WERI-Rb-1 (cell line): ENCODE data around the gene KCNN3.
"Not testable (repeated sequence)": the region's sequence is repeated elsewhere in the genome, so short reads cannot be mapped to it uniquely, and the experiment has no call there.

ENCODE experiments used
- DNase-seq: peaks from one replicate; pipeline ENCODE4 v3.0.0-alpha.2; 2020
- H3K27ac ChIP-seq: fragments of 250-450 bp; sonication (Bioruptor Pico); 2 replicates; pipeline ENCODE4 v1.5.1; 2020; ENCODE audit warnings: mild to moderate bottlenecking, moderate library complexity
- H3K27me3 ChIP-seq: fragments of 250-450 bp; sonication (Bioruptor Pico); 2 replicates; pipeline ENCODE4 v1.5.1; 2021; ENCODE audit warnings: mild to moderate bottlenecking, low read depth, moderate library complexity; ENCODE audit not compliant: insufficient read depth, severe bottlenecking
- H3K36me3 ChIP-seq: fragments of 250-450 bp; sonication (Bioruptor Pico); 2 replicates; pipeline ENCODE4 v1.5.1; 2020; ENCODE audit warnings: mild to moderate bottlenecking, moderate library complexity
- H3K4me3 ChIP-seq: 2 replicates; pipeline ENCODE4 v1.5.1; 2011; ENCODE audit warnings: low read depth, mild to moderate bottlenecking, control low read depth, low read length
- H3K9me3 ChIP-seq: fragments of 250-450 bp; sonication (Bioruptor Pico); 2 replicates; pipeline ENCODE4 v1.5.1; 2021; ENCODE audit warnings: mild to moderate bottlenecking, moderate library complexity; ENCODE audit not compliant: severe bottlenecking
- TF ChIP-seq, protein P1 (sequence below): IDR thresholded peaks from 2 replicates; pipeline ENCODE4 v1.5.1; 2011; ENCODE audit warnings: low read depth, mild to moderate bottlenecking, control low read depth, inconsistent platforms, low read length

KCNN3 gene

DNA sequence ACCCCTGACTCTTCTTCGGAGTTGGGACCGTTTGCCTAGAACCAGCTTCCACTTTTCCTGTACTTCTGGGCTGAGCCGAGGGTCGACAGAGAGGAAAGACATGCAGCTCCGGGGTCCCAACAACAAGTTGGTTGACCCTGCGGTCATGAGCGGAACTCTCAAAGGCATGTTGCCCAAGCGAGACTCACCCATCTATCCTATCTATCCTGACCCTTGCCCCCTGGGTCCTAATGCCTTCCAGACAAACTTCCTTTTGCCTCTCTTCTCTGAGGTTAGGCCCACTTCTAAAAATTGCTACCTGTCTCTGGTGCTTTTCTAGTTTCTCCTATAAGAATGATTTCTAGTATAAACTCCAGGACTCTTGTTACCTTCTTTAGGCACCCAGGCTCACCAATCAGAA lies 197.8 kb downstream of the KCNN3 start:
- H3K9me3 ChIP-seq, H3K36me3 ChIP-seq, H3K4me3 ChIP-seq, H3K27me3 ChIP-seq, H3K27ac ChIP-seq, DNase-seq: not testable (repeated sequence)

DNA sequence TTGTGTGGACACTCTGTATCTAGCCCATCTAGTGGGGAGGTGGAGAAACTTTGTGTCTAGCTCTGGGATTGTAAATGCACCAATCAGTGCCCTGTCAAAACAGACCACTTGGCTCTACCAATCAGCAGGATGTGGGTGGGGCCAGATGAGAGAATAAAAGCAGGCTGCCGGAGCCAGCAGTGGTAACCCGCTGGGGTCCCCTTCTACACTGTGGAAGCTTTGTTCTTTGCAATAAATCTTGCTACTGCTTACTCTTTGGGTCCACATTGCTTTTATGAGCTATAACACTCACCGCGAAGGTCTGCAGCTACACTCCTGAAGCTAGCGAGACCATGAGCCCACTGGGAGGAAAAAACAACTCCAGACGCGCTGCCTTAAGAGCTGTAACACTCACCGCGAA lies 198.7 kb downstream of the KCNN3 start:
- not testable (repeated sequence) for H3K27ac ChIP-seq, DNase-seq, H3K36me3 ChIP-seq, H3K4me3 ChIP-seq, H3K27me3 ChIP-seq, H3K9me3 ChIP-seq

DNA sequence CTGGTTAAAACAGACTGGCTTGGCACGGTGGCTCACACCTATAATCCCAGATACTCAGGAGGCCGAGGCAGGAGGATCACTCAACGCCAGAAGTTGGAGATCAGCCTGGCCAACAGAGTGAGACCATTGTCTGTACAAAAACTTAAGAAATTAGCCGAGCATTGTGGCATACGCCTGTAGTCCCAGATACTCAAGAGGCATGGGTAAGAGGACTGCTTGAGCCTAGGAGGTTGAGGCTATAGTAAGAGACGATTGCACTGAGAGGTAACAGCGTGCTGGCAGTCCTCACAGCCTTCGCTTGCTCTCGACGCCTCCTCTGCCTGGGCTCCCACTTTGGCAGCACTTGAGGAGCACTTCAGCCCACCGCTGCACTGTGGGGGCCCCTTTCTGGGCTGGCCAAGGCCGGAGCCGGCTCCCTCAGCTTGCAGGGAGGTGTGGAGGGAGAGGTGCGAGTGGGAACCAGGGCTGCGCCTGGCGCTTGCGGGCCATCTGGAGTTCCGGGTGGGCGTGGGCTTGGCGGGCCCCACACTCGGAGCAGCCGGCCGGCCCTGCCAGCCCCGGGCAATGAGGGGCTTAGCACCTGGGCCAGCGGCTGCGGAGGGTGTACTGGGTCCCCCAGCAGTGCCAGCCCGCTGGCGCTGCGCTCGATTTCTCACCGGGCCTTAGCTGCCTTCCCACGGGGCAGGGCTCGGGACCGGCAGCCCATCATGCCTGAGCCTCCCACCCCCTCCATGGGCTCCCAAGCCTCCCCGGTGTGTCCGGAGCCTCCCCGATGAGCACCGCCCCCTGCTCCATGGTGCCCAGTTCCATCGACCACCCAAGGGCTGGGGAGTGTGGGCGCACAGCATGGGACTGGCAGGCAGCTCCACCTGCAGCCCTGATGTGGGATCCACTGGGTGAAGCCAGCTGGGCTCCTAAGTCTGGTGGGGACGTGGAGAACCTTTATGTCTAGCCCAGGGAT lies 199.5 kb downstream of the KCNN3 start:
- H3K27me3 ChIP-seq, H3K27ac ChIP-seq, H3K9me3 ChIP-seq, H3K4me3 ChIP-seq, DNase-seq, H3K36me3 ChIP-seq: not testable (repeated sequence)

DNA sequence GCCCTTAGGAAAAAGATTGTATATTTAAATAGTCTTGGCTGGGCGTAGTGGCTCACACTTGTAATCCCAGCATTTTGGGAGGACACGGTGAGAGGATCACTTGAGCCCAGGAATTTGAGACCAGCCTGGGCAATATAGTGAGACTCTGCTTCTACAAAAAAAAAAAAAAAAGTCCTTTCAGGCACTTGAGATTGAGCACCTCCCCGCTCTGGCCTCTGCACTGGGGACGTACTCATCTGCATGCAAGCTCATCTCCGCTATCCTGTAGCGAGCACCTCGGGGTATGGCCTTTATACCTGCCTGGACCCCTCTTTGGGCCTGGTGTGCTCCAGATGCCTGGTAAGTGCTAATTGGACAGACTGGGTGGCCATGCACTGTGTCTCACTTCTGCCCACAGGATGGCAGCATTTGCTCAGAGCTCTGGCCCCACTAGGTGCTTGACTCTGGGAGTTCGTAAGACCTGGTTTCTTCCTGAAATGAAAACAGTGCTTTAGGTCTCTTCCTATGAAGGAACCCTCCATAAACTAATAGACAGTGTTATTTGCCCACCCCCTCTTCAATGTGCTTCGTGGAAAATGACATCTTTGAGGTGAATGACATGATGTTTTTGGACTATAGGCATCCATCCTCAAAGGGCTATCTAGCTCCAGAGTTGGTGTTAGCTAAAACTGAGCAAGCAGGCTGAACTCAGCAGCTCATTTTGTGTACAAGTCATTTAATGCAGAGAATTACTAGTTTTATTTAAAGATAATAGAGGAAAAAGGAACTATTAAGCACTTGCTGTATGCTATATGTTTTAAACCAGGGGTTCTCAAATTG lies 200.4 kb downstream of the KCNN3 start:
- DNase-seq: peak; percentile 94
- Histone ChIP-seq H3K27ac (no peak overlapping the region), H3K27me3 (no peaks in the 10 kb centered on the region), H3K9me3 (no peaks in the 10 kb centered on the region), H3K4me3 (no peak overlapping the region), H3K36me3 (no peaks in the 10 kb centered on the region)
- TF ChIP-seq, protein P1, sequence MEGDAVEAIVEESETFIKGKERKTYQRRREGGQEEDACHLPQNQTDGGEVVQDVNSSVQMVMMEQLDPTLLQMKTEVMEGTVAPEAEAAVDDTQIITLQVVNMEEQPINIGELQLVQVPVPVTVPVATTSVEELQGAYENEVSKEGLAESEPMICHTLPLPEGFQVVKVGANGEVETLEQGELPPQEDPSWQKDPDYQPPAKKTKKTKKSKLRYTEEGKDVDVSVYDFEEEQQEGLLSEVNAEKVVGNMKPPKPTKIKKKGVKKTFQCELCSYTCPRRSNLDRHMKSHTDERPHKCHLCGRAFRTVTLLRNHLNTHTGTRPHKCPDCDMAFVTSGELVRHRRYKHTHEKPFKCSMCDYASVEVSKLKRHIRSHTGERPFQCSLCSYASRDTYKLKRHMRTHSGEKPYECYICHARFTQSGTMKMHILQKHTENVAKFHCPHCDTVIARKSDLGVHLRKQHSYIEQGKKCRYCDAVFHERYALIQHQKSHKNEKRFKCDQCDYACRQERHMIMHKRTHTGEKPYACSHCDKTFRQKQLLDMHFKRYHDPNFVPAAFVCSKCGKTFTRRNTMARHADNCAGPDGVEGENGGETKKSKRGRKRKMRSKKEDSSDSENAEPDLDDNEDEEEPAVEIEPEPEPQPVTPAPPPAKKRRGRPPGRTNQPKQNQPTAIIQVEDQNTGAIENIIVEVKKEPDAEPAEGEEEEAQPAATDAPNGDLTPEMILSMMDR: peak; percentile 100

DNA sequence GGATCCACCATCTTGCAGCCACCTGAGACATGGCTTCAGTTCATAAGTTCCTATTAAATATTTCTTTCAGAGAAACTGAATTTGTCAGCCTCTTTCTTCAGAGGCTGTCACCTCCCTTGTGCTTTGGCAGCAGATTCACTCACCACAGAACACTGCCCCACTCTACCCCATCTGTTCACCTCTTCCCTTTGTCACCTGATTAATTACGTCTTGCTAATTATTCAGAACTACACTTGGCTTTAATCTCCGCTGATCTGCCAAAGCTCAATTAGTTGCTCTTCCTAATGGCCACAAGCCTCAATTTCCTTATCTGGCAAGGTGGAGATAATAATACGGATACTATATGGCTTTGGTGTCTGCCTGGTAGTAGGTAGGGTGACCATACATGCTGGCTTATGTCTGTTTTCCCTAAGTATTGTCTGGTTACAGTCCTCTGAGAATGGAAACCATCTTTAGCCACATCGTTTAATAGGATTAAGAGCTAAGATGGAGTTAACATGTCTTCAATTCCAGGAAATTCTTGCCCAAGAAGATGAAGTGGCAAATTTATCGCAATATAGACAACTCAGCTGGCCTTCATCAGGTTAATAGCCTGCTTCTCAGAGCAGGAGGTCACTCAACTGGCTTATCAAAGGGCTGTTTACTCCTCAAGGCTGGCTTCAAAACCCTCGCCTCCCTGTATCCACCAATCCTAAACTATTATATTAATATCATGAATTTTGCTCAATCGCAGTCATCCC lies 203.9 kb downstream of the KCNN3 start:
- TF ChIP-seq, protein P1: no peak
- no peaks in the 10 kb centered on the region for H3K36me3 ChIP-seq
- peak overlapping the region; percentile 52 for H3K27ac ChIP-seq
- no peaks in the 10 kb centered on the region for H3K9me3 ChIP-seq
- peak; percentile 83 for DNase-seq
- H3K4me3 ChIP-seq: no peak overlapping the region
- H3K27me3 ChIP-seq: no peaks in the 10 kb centered on the region

DNA sequence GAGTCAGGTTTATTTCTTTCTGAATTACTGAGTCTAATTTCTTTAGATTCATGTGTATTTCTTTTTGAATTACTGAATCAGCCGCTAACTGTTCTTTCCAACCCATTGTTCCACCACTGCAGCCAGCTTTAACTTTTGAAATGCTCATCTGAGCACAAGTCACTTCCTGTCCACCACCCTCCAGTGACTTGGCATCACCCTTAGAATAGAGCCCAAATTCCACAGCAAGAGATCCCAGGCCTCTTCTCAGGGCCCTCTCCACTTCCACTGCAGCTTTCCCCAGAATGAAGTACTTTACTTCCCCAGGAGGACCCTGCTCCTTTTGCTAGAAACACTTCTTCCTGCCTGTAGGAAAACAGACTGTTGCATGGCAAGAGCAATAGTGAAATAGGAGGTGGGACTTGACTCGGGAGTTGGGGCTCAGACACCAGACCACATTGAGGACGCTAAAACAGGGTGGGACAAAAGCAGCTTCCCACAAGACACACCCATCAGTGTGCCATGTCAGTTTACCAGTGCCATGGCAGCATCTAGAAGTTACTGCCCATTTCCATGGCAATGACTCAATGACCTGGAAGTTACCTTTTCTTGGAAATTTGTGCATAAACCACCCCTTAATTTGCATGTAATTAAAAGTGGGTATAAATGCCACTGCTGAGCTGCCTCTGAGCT lies 205.6 kb downstream of the KCNN3 start:
- Histone ChIP-seq H3K9me3 (no peaks in the 10 kb centered on the region), H3K36me3 (no peaks in the 10 kb centered on the region), H3K27me3 (no peaks in the 10 kb centered on the region), H3K4me3 (no peak overlapping the region), H3K27ac (no peak overlapping the region)
- DNase-seq: no peak
- TF ChIP-seq, protein P1: no peak
